Measurements from ENCODE around the gene GFOD2. TPM values are rescaled to one million over a fixed set of nuclear protein-coding genes. Genes with fewer than 3 reads are reported as not detected.

GFOD2 gene
- total and polyA plus RNA-seq, 7 experiments from 2014 or later = 4.6 to 14.6 (median 11.4) TPM

DNA sequence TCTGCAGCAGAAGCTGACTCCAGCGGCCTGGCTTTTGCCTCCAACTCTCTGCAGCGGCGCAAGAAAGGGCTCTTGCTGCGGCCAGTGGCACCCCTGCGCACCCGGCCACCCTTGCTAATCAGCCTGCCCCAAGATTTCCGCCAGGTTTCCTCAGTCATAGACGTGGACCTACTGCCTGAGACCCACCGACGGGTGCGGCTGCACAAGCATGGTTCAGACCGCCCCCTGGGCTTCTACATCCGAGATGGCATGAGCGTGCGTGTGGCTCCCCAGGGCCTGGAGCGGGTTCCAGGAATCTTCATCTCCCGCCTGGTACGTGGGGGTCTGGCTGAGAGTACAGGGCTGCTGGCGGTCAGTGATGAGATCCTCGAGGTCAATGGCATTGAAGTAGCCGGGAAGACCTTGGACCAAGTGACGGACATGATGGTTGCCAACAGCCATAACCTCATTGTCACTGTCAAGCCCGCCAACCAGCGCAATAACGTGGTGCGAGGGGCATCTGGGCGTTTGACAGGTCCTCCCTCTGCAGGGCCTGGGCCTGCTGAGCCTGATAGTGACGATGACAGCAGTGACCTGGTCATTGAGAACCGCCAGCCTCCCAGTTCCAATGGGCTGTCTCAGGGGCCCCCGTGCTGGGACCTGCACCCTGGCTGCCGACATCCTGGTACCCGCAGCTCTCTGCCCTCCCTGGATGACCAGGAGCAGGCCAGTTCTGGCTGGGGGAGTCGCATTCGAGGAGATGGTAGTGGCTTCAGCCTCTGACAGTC is 57.0 kb downstream of the GFOD2 start:
- ChIA-PET POLR2A (interaction anchor here (0.7 to 4.7 kb wide), 6 partner anchors 11 to 141 kb away, joined by 3 to 48 read pairs (median 4); partner anchors contain the start of genes CARMIL2 and CTCF), CTCF (interaction anchor here (1.4 to 3.1 kb wide), 5 partner anchors 17 to 141 kb away, joined by 3 to 17 read pairs (median 6); partner anchors contain the start of gene CARMIL2)
- peaks cover 0 to 22% (median 0%) of the 10 kb centered on the region in 3 experiments for H3K36me3 ChIP-seq (ENCODE audit: control insufficient read depth in 2 of 3, insufficient read depth in 3 of 3, low read length in 3 of 3)
- peak overlapping the region; percentile 97 for H3K27ac ChIP-seq (ENCODE audit: low read depth, low read length)
- intact Hi-C loops (cut with micrococcal nuclease) = loop anchor here (2.0 to 10.0 kb wide), 7 partner anchors 17 to 573 kb away; partner anchors contain the start of genes CARMIL2 (in 1 of the 2), ESRP2 (in 1 of the 2), PSKH1 (in 1 of the 2) and PSMB10 (in 1 of the 2)
- Mint-ChIP-seq H3K9me3 (peaks cover 0 to 3% (median 0%) of the 10 kb centered on the region in 11 donors), H3K36me3 (peaks cover 0 to 4% (median 0%) of the 10 kb centered on the region in 5 donors), H3K4me1 (peaks cover 11 to 45% (median 22%) of the 10 kb centered on the region in 7 donors), H3K4me3 (peak overlapping the region; percentile 88 to 97 (median 92)), H3K27ac (peak overlapping the region in 7 of 9 donors; percentile 29 to 98 (median 95)), H3K27me3 (no peaks in the 10 kb centered on the region)
- no peak overlapping the region for H3K4me3 ChIP-seq (ENCODE audit: low read length)
- no peaks in the 10 kb centered on the region for H3K27me3 ChIP-seq (ENCODE audit: control insufficient read depth in 2 of 2, insufficient read depth in 2 of 2, low read length in 2 of 2)
- peaks cover 12 to 18% of the 10 kb centered on the region in 2 donors for H3K4me1 ChIP-seq (ENCODE audit: control insufficient read depth in 2 of 2, insufficient read depth in 2 of 2, low read length in 2 of 2)
- ATAC-seq = no peak
- no peak for DNase-seq
- H3K9me3 ChIP-seq (ENCODE audit: control insufficient read depth in 2 of 3, low read length in 3 of 3) = no peaks in the 10 kb centered on the region

DNA sequence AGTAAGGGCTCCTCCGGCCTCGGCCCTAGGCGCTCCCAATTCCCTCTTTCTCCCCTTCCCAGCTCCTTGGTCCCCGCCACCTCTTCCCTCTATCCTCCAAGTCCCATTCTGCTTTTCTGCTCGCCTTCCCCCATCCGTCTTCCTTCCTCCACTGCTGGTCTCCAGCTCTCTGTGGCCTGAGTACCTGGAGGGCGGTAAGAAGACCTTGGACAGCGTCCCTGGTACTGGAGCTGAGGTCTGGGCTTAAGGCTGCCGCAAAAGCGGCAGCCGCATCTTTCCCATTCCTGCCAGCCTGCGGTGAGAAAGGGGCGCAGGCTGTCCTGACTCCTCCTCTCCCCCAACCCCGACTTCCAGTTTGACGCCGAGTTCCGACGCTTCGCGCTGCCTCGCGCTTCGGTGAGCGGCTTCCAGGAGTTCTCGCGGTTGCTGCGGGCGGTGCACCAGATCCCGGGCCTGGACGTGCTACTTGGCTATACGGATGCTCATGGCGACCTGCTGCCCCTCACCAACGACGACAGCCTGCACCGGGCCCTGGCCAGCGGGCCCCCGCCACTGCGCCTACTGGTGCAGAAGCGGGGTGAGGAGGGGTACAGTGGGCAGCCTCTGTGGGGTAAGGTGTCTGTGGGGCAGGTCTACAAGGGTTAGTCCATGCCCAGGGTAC is 57.9 kb downstream of the GFOD2 start:
- Mint-ChIP-seq H3K27me3 (no peaks in the 10 kb centered on the region), H3K9me3 (peaks cover 0 to 3% (median 0%) of the 10 kb centered on the region in 11 donors), H3K36me3 (peaks cover 0 to 4% (median 0%) of the 10 kb centered on the region in 5 donors), H3K4me3 (peak overlapping the region; percentile 88 to 97 (median 92)), H3K4me1 (peaks cover 11 to 41% (median 22%) of the 10 kb centered on the region in 7 donors), H3K27ac (peak overlapping the region; percentile 84 to 98 (median 95))
- peak overlapping the region; percentile 65 for H3K4me3 ChIP-seq (ENCODE audit: low read length)
- no peaks in the 10 kb centered on the region for H3K27me3 ChIP-seq (ENCODE audit: control insufficient read depth in 2 of 2, insufficient read depth in 2 of 2, low read length in 2 of 2)
- ATAC-seq (no peak), DNase-seq (peak in 3 of 9 donors; percentile 41 to 45 (median 43))
- peaks cover 11 to 17% of the 10 kb centered on the region in 2 donors for H3K4me1 ChIP-seq (ENCODE audit: control insufficient read depth in 2 of 2, insufficient read depth in 2 of 2, low read length in 2 of 2)
- H3K36me3 ChIP-seq (ENCODE audit: control insufficient read depth in 2 of 3, insufficient read depth in 3 of 3, low read length in 3 of 3) = peaks cover 0 to 30% (median 0%) of the 10 kb centered on the region in 3 experiments
- intact Hi-C loops (cut with micrococcal nuclease) = loop anchor here (2.0 to 10.0 kb wide), 7 partner anchors 16 to 574 kb away; partner anchors contain the start of genes CARMIL2 (in 1 of the 2), ESRP2 (in 1 of the 2), PSKH1 (in 1 of the 2) and PSMB10 (in 1 of the 2)
- CTCF ChIA-PET = interaction anchor here (1.4 to 2.0 kb wide), 3 partner anchors 11 to 114 kb away, joined by 4 to 8 read pairs (median 6); partner anchors contain the start of gene CTCF
- peak overlapping the region; percentile 97 for H3K27ac ChIP-seq (ENCODE audit: low read depth, low read length)
- POLR2A ChIA-PET = interaction anchor here (1.1 to 6.6 kb wide), 6 partner anchors 9 to 185 kb away, joined by 3 to 84 read pairs (median 6); partner anchors contain the start of genes CARMIL2, CTCF, GFOD2 and NUTF2
- H3K9me3 ChIP-seq (ENCODE audit: control insufficient read depth in 2 of 3, low read length in 3 of 3) = no peaks in the 10 kb centered on the region

DNA sequence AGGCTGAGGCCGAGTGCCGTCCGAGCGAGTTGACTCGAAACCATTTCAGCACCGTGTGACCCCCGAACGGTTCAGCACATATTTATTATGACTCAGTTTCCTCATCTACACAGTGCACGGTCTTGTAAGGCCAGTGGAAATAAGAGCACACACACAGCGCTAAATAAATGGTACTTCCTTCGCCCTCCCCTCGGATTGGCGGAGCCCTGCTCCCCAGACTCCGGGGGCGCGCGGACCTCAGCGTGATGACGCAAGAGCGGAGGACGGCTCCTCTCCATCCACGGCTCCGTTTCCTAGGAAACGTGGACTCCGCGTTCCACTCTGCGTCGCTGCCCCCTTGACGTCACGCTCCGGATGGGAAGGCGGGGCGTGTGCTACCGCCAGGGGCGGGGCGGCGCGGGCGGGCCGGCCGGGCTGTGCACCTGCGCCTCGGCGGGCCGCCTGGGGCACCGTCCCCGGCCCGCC is 58.5 kb downstream of the GFOD2 start, which contains the start of gene PARD6A:
Gene PARD6A (plus strand): TSS at position 397 of the 465 bp plus-strand sequence. CDS start 79 bp downstream, outside the sequence.
- peaks cover 0 to 5% (median 2%) of the 10 kb centered on the region in 5 donors for H3K36me3 Mint-ChIP-seq
- Histone ChIP-seq H3K27ac (ENCODE audit: low read depth, low read length) (peak within 1 kb of the TSS; percentile 97), H3K4me1 (ENCODE audit: control insufficient read depth in 2 of 2, insufficient read depth in 2 of 2, low read length in 2 of 2) (peaks cover 11 to 17% of the 10 kb centered on the region in 2 donors), H3K27me3 (ENCODE audit: control insufficient read depth in 2 of 2, insufficient read depth in 2 of 2, low read length in 2 of 2) (no peaks in the 10 kb centered on the region), H3K9me3 (ENCODE audit: control insufficient read depth in 2 of 3, low read length in 3 of 3) (no peaks in the 10 kb centered on the region), H3K4me3 (ENCODE audit: low read length) (peak within 1 kb of the TSS; percentile 99), H3K36me3 (ENCODE audit: control insufficient read depth in 2 of 3, insufficient read depth in 3 of 3, low read length in 3 of 3) (peaks cover 0 to 36% (median 0%) of the 10 kb centered on the region in 3 experiments)
- peak within 1 kb of the TSS; percentile 90 to 97 (median 94) for H3K4me3 Mint-ChIP-seq
- intact Hi-C loops (cut with micrococcal nuclease) = loop anchor here (1.0 to 10.0 kb wide), 20 partner anchors 8 to 574 kb away; partner anchors contain the start of genes ATP6V0D1 (in 2 of the 2), CARMIL2 (in 2 of the 2), CTCF (in 2 of the 2) and PSKH1 (in 2 of the 2)
- POLR2A ChIA-PET = interaction anchor here (0.9 to 6.6 kb wide), 17 partner anchors 8 to 186 kb away, joined by 3 to 84 read pairs (median 4); partner anchors contain the start of genes ATP6V0D1, CARMIL2, CTCF and GFOD2
- peaks cover 0 to 3% (median 0%) of the 10 kb centered on the region in 11 donors for H3K9me3 Mint-ChIP-seq
- peak within 1 kb of the TSS; percentile 84 to 98 (median 97) for H3K27ac Mint-ChIP-seq
- peak; percentile 89 for ATAC-seq
- H3K4me1 Mint-ChIP-seq = peaks cover 15 to 40% (median 22%) of the 10 kb centered on the region in 7 donors
- DNase-seq = peak; percentile 81 to 95 (median 93)
- CTCF ChIA-PET = interaction anchor here (0.6 to 3.1 kb wide), 6 partner anchors 12 to 129 kb away, joined by 3 to 19 read pairs (median 6); partner anchors contain the start of genes CARMIL2 and CTCF
- no peaks in the 10 kb centered on the region for H3K27me3 Mint-ChIP-seq

DNA sequence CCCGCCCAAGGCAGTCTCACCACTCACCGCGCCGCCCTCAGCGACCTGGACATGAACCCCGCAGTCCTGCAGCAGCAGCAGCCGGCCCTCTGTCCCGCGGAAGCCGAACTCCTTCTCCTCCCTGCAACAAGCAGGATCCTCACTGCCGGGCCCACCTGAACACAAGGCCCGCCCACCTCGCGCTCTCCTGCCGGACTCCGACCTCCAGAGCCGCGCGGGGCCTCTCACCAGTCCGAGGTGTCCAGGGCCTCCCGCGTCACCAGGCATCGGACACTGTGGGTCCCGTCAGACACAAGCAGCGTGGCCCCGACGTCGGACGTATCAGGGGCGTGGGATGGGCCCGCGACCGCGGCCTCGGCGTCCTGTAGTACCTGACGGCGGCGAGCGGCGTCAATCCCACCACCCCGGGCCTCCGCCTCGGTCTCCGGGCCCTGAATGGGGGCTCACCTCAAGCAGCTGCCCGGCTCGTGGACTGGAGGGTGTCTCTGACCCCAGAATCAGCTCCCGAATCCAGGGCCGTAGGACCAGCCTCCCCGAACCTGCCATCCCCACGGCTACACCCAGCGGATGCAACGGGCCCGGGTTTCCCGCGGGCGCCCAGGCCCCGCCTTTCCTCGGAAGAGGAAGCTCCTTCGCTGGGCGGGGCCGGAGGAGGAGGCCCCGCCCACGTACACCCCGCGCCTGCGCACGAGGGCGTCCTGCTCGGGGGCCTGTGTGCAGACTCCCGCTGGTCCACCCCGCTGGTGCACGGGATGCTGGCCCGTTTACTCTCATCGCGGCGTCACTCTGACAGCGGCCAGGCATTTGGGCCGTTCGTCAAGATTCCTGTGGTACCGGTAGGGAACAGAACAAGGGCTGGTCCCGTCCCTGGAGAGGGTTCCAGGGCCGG is 59.2 kb downstream of the GFOD2 start, which contains the start of gene ACD:
Gene ACD (minus strand): TSS at position 586 of the 889 bp plus-strand sequence. CDS start 40 bp downstream, at position 546.
- Histone ChIP-seq H3K4me1 (ENCODE audit: control insufficient read depth in 2 of 2, insufficient read depth in 2 of 2, low read length in 2 of 2) (peaks cover 11 to 17% of the 10 kb centered on the region in 2 donors), H3K27ac (ENCODE audit: low read depth, low read length) (peak within 1 kb of the TSS; percentile 97), H3K27me3 (ENCODE audit: control insufficient read depth in 2 of 2, insufficient read depth in 2 of 2, low read length in 2 of 2) (no peaks in the 10 kb centered on the region), H3K36me3 (ENCODE audit: control insufficient read depth in 2 of 3, insufficient read depth in 3 of 3, low read length in 3 of 3) (peaks cover 0 to 43% (median 0%) of the 10 kb centered on the region in 3 experiments), H3K4me3 (ENCODE audit: low read length) (peak within 1 kb of the TSS; percentile 99), H3K9me3 (ENCODE audit: control insufficient read depth in 2 of 3, low read length in 3 of 3) (no peaks in the 10 kb centered on the region)
- DNase-seq (peak; percentile 87 to 99 (median 94)), ATAC-seq (peak; percentile 86)
- H3K4me3 Mint-ChIP-seq = peak within 1 kb of the TSS; percentile 90 to 97 (median 94)
- peaks cover 0 to 7% (median 6%) of the 10 kb centered on the region in 5 donors for H3K36me3 Mint-ChIP-seq
- ChIA-PET POLR2A (interaction anchor here (0.6 to 6.6 kb wide), 19 partner anchors 8 to 187 kb away, joined by 3 to 84 read pairs (median 5); partner anchors contain the start of genes ATP6V0D1, CARMIL2, CTCF and GFOD2), CTCF (interaction anchor here (0.5 to 3.1 kb wide), 11 partner anchors 8 to 167 kb away, joined by 3 to 19 read pairs (median 6); partner anchors contain the start of genes CARMIL2 and CTCF)
- H3K27me3 Mint-ChIP-seq = no peaks in the 10 kb centered on the region
- intact Hi-C loops (cut with micrococcal nuclease) = loop anchor here (1.0 to 10.0 kb wide), 20 partner anchors 8 to 575 kb away; partner anchors contain the start of genes ATP6V0D1 (in 2 of the 2), CARMIL2 (in 2 of the 2), CTCF (in 2 of the 2) and PSKH1 (in 2 of the 2)
- peaks cover 0 to 3% (median 0%) of the 10 kb centered on the region in 11 donors for H3K9me3 Mint-ChIP-seq
- H3K4me1 Mint-ChIP-seq = peaks cover 17 to 37% (median 20%) of the 10 kb centered on the region in 7 donors
- peak within 1 kb of the TSS; percentile 84 to 98 (median 97) for H3K27ac Mint-ChIP-seq

Data from naive thymus-derived CD4-positive, alpha-beta T cell (primary cell).